ENCODE results near the gene NCS1.

Gene NCS1

GRCh38 chr9:130239741-130240241, 67.6 kb downstream of the NCS1 start:
- TF ChIP-seq CTCF (IDR thresholded peaks at IDR 0.05; ENCODE audit: insufficient read depth, low read length, missing control alignments) = no peak
- no peak overlapping the region for H3K4me3 ChIP-seq (ENCODE audit: low read depth, low read length)
- ChIA-PET POLR2A (no interaction called here), CTCF (interaction anchor here (0.7 to 13.5 kb wide), 10 partner anchors 7 to 141 kb away, joined by 3 to 384 read pairs (median 4); no protein-coding TSS in a partner anchor)
- no peak for DNase-seq (ENCODE audit: low read depth, low spot score)

GRCh38 chr9:130240410-130241197, 68.4 kb downstream of the NCS1 start:
- TF ChIP-seq CTCF (IDR thresholded peaks at IDR 0.05; ENCODE audit: insufficient read depth, low read length, missing control alignments) = no peak
- CTCF ChIA-PET = interaction anchor here (0.7 to 13.5 kb wide), 13 partner anchors 11 to 442 kb away, joined by 3 to 384 read pairs (median 3); no protein-coding TSS in a partner anchor
- DNase-seq (ENCODE audit: low read depth, low spot score) = no peak
- POLR2A ChIA-PET = no interaction called here
- no peak overlapping the region for H3K4me3 ChIP-seq (ENCODE audit: low read depth, low read length)

GRCh38 chr9:130241198-130241535, 69.0 kb downstream of the NCS1 start:
- CTCF ChIA-PET = interaction anchor here (1.1 to 13.5 kb wide), 13 partner anchors 11 to 442 kb away, joined by 3 to 384 read pairs (median 5); no protein-coding TSS in a partner anchor
- no peak for DNase-seq (ENCODE audit: low read depth, low spot score)
- POLR2A ChIA-PET = no interaction called here

GRCh38 chr9:130242270-130243014, 70.2 kb downstream of the NCS1 start:
- TF ChIP-seq CTCF (IDR thresholded peaks at IDR 0.05; ENCODE audit: insufficient read depth, low read length, missing control alignments) = no peak
- ChIA-PET CTCF (interaction anchor here (0.6 to 13.5 kb wide), 31 partner anchors 13 to 442 kb away, joined by 3 to 384 read pairs (median 5); no protein-coding TSS in a partner anchor), POLR2A (interaction anchor here (0.7 kb wide), 1 partner anchor 125 kb away, joined by 4 read pairs; no protein-coding TSS in a partner anchor)
- no peak for DNase-seq (ENCODE audit: low read depth, low spot score)
- H3K4me3 ChIP-seq (ENCODE audit: low read depth, low read length) = no peak overlapping the region

More at GRCh38 chr9:130241198-130241535, 69.0 kb downstream of the NCS1 start:
- no peak for TF ChIP-seq CTCF (IDR thresholded peaks at IDR 0.05; ENCODE audit: insufficient read depth, low read length, missing control alignments)
- H3K4me3 ChIP-seq (ENCODE audit: low read depth, low read length) = no peak overlapping the region

- CTCF ChIA-PET = interaction anchor here (0.6 to 13.5 kb wide), 41 partner anchors 12 to 441 kb away, joined by 3 to 384 read pairs (median 4); no protein-coding TSS in a partner anchor
These were observed 71.0 kb downstream of the NCS1 start for GRCh38 chr9:130243015-130243881.

More at GRCh38 chr9:130243015-130243881, 71.0 kb downstream of the NCS1 start:
- H3K4me3 ChIP-seq (ENCODE audit: low read depth, low read length) = no peak overlapping the region; the same call in 1 of the 2 replicates
- DNase-seq (ENCODE audit: low read depth, low spot score) = no peak
- TF ChIP-seq CTCF (IDR thresholded peaks at IDR 0.05; ENCODE audit: insufficient read depth, low read length, missing control alignments) = peak; percentile 87
- POLR2A ChIA-PET = no interaction called here

Measured in AG04449 (cell line).